HepG2 (cell line): ENCODE measurements around the gene LCN12. TPM values are rescaled to one million over a fixed set of nuclear protein-coding genes. Genes with fewer than 3 reads are reported as not detected.

Source experiments
- ATAC-seq: fragments of 200-7000 bp; cut with Tn5 transposase; 3 replicates; pipeline ENCODE4 v1.9.1; 2020; ENCODE audit warnings: mild to moderate bottlenecking, moderate library complexity
- BruUV-seq: library from RNA; stranded (reverse); fragments of 400-500 nt; replicated peaks from 2 replicates; lab custom pipeline; 2021; lab: Mats Ljungman, UMichigan
- CTCF ChIA-PET: fragments of 300-600 bp; formaldehyde crosslinking; extraction: SDS; loops from one replicate; lab custom pipeline; 2021; ENCODE audit warnings: low total read pairs, inconsistent platforms, low intra/inter-chr PET ratio; lab: Yijun Ruan, JAX
- POLR2A ChIA-PET: fragments of 350-600 bp; sonication (Branson Sonifier 250); formaldehyde crosslinking; loops from one replicate; lab custom pipeline; 2020; ENCODE audit warnings: antibody characterized with exemption, inconsistent platforms; lab: Yijun Ruan, JAX
- DNase-seq: peaks from one replicate; pipeline ENCODE4 v3.0.0-alpha.2; 2015; ENCODE audit warnings: low spot score
- FAIRE-seq: peaks from 3 replicates; lab custom pipeline; 2011; peaks lifted over from hg19 to GRCh38; lab: Jason Lieb, UNC
- H2AFZ ChIP-seq: one replicate; pipeline ENCODE4 v1.6.1; 2011; ENCODE audit warnings: low read length, inconsistent platforms
- H3K27ac ChIP-seq: fragments of 300-600 bp; 3 replicates; pipeline ENCODE4 v1.8.0; 2011; ENCODE audit warnings: mixed run types, mild to moderate bottlenecking, mixed read lengths, low read length, inconsistent platforms; ENCODE audit not compliant: insufficient read depth; ENCODE audit errors: extremely low read length
- H3K27me3 ChIP-seq, 2 experiments: fragments of 200-600 bp in 1 of 2; 2 replicates in 1 of 2; 3 replicates in 1 of 2; pipeline versions ENCODE4 v1.6.0 to v1.8.0; 2011; ENCODE audit warnings: low read length in 2 of 2, mild to moderate bottlenecking in 2 of 2, moderate library complexity in 2 of 2, inconsistent platforms in 1 of 2; ENCODE audit not compliant: insufficient read depth in 2 of 2, control insufficient read depth in 1 of 2
- H3K36me3 ChIP-seq, 2 experiments: fragments of 200-600 bp in 1 of 2; replicated peaks in 1 of 2; 2 replicates in 1 of 2; 3 replicates in 1 of 2; pipeline versions ENCODE4 v1.5.1 to v1.8.0; 2011; ENCODE audit warnings: low read length in 2 of 2, inconsistent platforms in 1 of 2; ENCODE audit not compliant: insufficient read depth in 2 of 2, control insufficient read depth in 1 of 2
- H3K4me1 ChIP-seq: 2 replicates; pipeline ENCODE4 v1.5.1; 2012; ENCODE audit warnings: low read length, inconsistent platforms; ENCODE audit not compliant: insufficient read depth
- H3K4me2 ChIP-seq: 2 replicates; pipeline ENCODE4 v1.6.0; 2011; ENCODE audit warnings: low read depth, low read length, inconsistent platforms
- H3K4me3 ChIP-seq, 3 experiments: fragments of 200-600 bp in 1 of 3; sonication (generic), shearing (Covaris generic) in 1 of 3; replicated peaks in 1 of 3; 2 replicates each; pipeline ENCODE4 v1.5.1; 2011 to 2016; ENCODE audit warnings: low read length in 3 of 3, inconsistent platforms in 2 of 3, low read depth in 2 of 3, mild to moderate bottlenecking in 2 of 3, control low read depth in 1 of 3, mixed read lengths in 1 of 3; ENCODE audit not compliant: insufficient read depth in 1 of 3
- H3K79me2 ChIP-seq: one replicate; pipeline ENCODE4 v1.6.1; 2011; ENCODE audit warnings: low read length, inconsistent platforms; ENCODE audit not compliant: insufficient read depth
- H3K9ac ChIP-seq: 2 replicates; pipeline ENCODE4 v1.6.0; 2011; ENCODE audit warnings: mild to moderate bottlenecking, low read depth, low read length, inconsistent platforms; ENCODE audit not compliant: insufficient read depth
- H3K9me3 ChIP-seq: 2 replicates; pipeline ENCODE4 v1.5.1; 2012; ENCODE audit warnings: mild to moderate bottlenecking, low read length
- H4K20me1 ChIP-seq: 2 replicates; pipeline ENCODE4 v1.6.0; 2011; ENCODE audit warnings: inconsistent platforms, mild to moderate bottlenecking, low read length, moderate library complexity; ENCODE audit not compliant: insufficient read depth
- CAMTA2 ChIP-seq: sonication (generic); formaldehyde crosslinking; IDR thresholded peaks from 2 replicates; pipeline ENCODE4 v1.4.0; 2020; ENCODE audit warnings: mild to moderate bottlenecking, missing genetic modification reagents, borderline replicate concordance
- GPN1 ChIP-seq: sonication (generic); formaldehyde crosslinking; IDR thresholded peaks from 2 replicates; pipeline ENCODE4 v1.5.1; 2020; ENCODE audit warnings: missing genetic modification reagents, borderline replicate concordance
- HDAC6 ChIP-seq: fragments of 200-600 bp; sonication (generic); IDR thresholded peaks from 2 replicates; pipeline ENCODE4 v1.7.0; 2017; ENCODE audit warnings: mild to moderate bottlenecking, antibody characterized with exemption, low read length, low read depth
- HNRNPL ChIP-seq: fragments of 200-400 bp; formaldehyde crosslinking; IDR thresholded peaks from 2 replicates; pipeline ENCODE4 v1.6.1; 2017; ENCODE audit warnings: mild to moderate bottlenecking, low read depth, low read length
- MAFK ChIP-seq, 2 experiments: IDR thresholded peaks in 1 of 2; conservative IDR thresholded peaks in 1 of 2; 2 replicates each; pipeline ENCODE4 v1.6.1; 2011; ENCODE audit warnings: improper control_type of control experiment in 2 of 2, low read length in 2 of 2
- MATR3 ChIP-seq: sonication (generic); formaldehyde crosslinking; IDR thresholded peaks from 2 replicates; pipeline ENCODE4 v1.4.0; 2020; ENCODE audit warnings: missing genetic modification reagents
- NFRKB ChIP-seq: fragments of 450-650 bp; IDR thresholded peaks from 2 replicates; pipeline ENCODE4 v1.6.1; 2017
- POLR2AphosphoS5 ChIP-seq: IDR thresholded peaks from 2 replicates; pipeline ENCODE4 v1.6.1; 2012; ENCODE audit warnings: low read depth, low read length
- ZFP41 ChIP-seq: sonication (generic); formaldehyde crosslinking; IDR thresholded peaks from 2 replicates; pipeline ENCODE4 v1.4.0; 2020; ENCODE audit warnings: mild to moderate bottlenecking, missing genetic modification reagents, borderline replicate concordance
- ZKSCAN1 ChIP-seq: fragments of 150-350 bp; IDR thresholded peaks from 2 replicates; pipeline ENCODE4 v1.6.1; 2014; ENCODE audit warnings: low read length
- ZNF160 ChIP-seq: sonication (generic); formaldehyde crosslinking; IDR thresholded peaks from 2 replicates; pipeline ENCODE4 v1.8.0; 2022; ENCODE audit warnings: mild to moderate bottlenecking, inconsistent platforms, missing genetic modification reagents
- ZNF260 ChIP-seq: sonication (generic); formaldehyde crosslinking; IDR thresholded peaks from 2 replicates; pipeline ENCODE4 v1.4.0; 2020; ENCODE audit warnings: missing genetic modification reagents, low read depth, mild to moderate bottlenecking, borderline replicate concordance
- ZNF546 ChIP-seq: sonication (generic); formaldehyde crosslinking; conservative IDR thresholded peaks from 2 replicates; pipeline ENCODE4 v1.8.1; 2023; ENCODE audit warnings: mild to moderate bottlenecking, missing genetic modification reagents
- WGBS: methylation state at CpG from one replicate; pipeline ENCODE4 v1.1.6; 2017; ENCODE audit warnings: low lambda C conversion rate; 5-methylcytosine and 5-hydroxymethylcytosine counted together
- in situ Hi-C: cut with HindIII; loops from 2 replicates; pipeline ENCODE4 v1.10.0; 2017; ENCODE audit warnings: low pct_unique_long_range_greater_than_20kb; ENCODE audit not compliant: extremely low pct_ligation_motif_present
- intact Hi-C: fragments of 100-400 bp; cut with micrococcal nuclease; formaldehyde crosslinking; loops from one replicate; pipeline ENCODE4 v1.10.0; 2022; ENCODE audit not compliant: unreplicated experiment
- polyA plus RNA-seq, 8 experiments: library from polyadenylated mRNA; depleted of rRNA in 3 of 8; stranded (reverse) in 7 of 8; unstranded in 1 of 8; fragments of >200 nt; fragmentation: Illumina TruSeq in 4 of 8; extraction: Trizol in 4 of 8; gene quantifications; 2 replicates each; pipeline versions ENCODE4 v1.2.1 to v1.2.3, GENCODE V29; 2011 to 2016; ENCODE audit warnings: low read depth in 4 of 8, missing spikeins in 1 of 8, mixed read lengths in 1 of 8; ENCODE audit not compliant: insufficient read depth in 1 of 8
- total RNA-seq, 5 experiments: library from RNA; depleted of rRNA; stranded (reverse); fragments of >200 nt; fragmentation: Illumina TruSeq; extraction: Trizol; gene quantifications; 2 replicates each; pipeline ENCODE4 v1.2.3, GENCODE V29; 2016; ENCODE audit warnings: low read depth in 1 of 5
- TF ChIP-seq, protein P1 (sequence below): sonication (generic); formaldehyde crosslinking; IDR thresholded peaks from 2 replicates; pipeline ENCODE4 v1.4.0; 2020; ENCODE audit warnings: missing genetic modification reagents, low read depth, mild to moderate bottlenecking, borderline replicate concordance
- TF ChIP-seq, protein P2 (sequence below): sonication (generic); formaldehyde crosslinking; IDR thresholded peaks from 2 replicates; pipeline ENCODE4 v1.4.0; 2020; ENCODE audit warnings: missing genetic modification reagents
- TF ChIP-seq, protein P3 (sequence below): sonication (generic); formaldehyde crosslinking; IDR thresholded peaks from 2 replicates; pipeline ENCODE4 v1.5.1; 2020; ENCODE audit warnings: missing genetic modification reagents, mild to moderate bottlenecking, borderline replicate concordance
- TF ChIP-seq, protein P4 (sequence below): IDR thresholded peaks from 2 replicates; pipeline ENCODE4 v1.6.1; 2016; ENCODE audit warnings: low read depth

The LCN12 gene
- total and polyA plus RNA-seq, 2 of the 13 experiments (the other 11 are each of a cell fraction or from before 2014, with no cell fraction given): 3.4 to 6.9 TPM

DNA sequence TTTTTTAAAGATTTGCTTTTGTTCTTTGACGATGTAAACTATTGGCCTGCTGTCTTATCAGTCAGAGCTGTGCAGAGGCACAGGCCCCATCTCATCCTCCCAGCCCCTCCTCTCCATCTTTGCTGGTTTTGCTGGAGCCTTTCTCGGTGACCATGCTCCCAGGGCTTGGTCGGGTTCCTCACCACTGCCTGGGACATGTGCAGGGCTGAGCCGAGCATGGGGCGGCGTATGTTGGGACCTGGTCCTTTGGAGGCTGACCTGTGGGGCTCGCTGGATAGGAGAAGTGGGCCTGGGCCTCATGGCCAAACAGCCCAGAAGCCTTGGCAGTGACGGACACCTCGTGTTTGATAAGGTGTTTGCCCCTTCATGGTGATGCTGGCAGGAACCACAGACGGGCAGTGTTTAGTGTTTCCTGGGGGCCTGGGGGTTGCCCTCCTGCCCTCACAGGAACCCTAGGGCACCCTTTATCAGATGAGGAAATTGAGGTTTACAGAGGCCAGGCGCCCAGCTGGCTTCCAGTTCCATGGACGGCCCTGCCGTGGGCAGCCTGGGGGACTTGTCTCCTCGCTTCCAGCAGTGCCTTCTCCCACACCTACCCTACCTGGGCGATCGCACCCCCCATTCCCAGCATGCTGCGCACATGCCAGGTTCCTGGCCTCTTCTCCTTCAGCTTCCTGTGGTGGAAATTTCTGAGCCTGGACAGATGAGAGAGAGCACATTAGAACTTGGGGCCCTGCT, 38.2 kb upstream of the LCN12 start:
- FAIRE-seq (no peak), ATAC-seq (no peak), DNase-seq (no peak)
- no peaks in the 10 kb centered on the region for H4K20me1 ChIP-seq
- H3K9ac ChIP-seq: no peak overlapping the region
- H3K27me3 ChIP-seq: no peaks in the 10 kb centered on the region
- BruUV-seq: no TSS peak
- POLR2A ChIA-PET: interaction anchor here (1.7 kb wide), 1 partner anchor 28 kb away, joined by 4 read pairs; the partner anchor contains the start of gene TRAF2
- H3K4me1 ChIP-seq: no peaks in the 10 kb centered on the region
- intact Hi-C loops: no loop called here
- H3K27ac ChIP-seq: no peak overlapping the region
- CTCF ChIA-PET: no interaction called here
- H3K4me2 ChIP-seq: no peak overlapping the region
- TF ChIP-seq, protein P1, sequence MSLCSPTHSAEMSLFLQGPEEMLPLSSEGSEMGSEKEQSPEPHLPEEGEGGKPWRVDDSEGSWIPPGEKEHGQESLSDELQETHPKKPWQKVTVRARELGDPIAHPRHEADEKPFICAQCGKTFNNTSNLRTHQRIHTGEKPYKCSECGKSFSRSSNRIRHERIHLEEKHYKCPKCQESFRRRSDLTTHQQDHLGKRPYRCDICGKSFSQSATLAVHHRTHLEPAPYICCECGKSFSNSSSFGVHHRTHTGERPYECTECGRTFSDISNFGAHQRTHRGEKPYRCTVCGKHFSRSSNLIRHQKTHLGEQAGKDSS (CRISPR knock-in tag): no peak
- TF ChIP-seq POLR2AphosphoS5 (no peak), MATR3 (CRISPR knock-in tag) (no peak), ZNF260 (no peak), ZFP41 (no peak), HNRNPL (no peak), CAMTA2 (CRISPR knock-in tag) (no peak), NFRKB (no peak), MAFK (conservative IDR thresholded peaks at IDR 0.05 in 1 of 2, IDR thresholded peaks at IDR 0.05 in 1 of 2; ENCODE audit: low read length in 2 of 2) (no peak), GPN1 (CRISPR knock-in tag) (no peak), ZNF160 (CRISPR knock-in tag) (no peak), ZNF546 (CRISPR knock-in tag) (no peak), HDAC6 (no peak), ZKSCAN1 (no peak)
- TF ChIP-seq, protein P2, sequence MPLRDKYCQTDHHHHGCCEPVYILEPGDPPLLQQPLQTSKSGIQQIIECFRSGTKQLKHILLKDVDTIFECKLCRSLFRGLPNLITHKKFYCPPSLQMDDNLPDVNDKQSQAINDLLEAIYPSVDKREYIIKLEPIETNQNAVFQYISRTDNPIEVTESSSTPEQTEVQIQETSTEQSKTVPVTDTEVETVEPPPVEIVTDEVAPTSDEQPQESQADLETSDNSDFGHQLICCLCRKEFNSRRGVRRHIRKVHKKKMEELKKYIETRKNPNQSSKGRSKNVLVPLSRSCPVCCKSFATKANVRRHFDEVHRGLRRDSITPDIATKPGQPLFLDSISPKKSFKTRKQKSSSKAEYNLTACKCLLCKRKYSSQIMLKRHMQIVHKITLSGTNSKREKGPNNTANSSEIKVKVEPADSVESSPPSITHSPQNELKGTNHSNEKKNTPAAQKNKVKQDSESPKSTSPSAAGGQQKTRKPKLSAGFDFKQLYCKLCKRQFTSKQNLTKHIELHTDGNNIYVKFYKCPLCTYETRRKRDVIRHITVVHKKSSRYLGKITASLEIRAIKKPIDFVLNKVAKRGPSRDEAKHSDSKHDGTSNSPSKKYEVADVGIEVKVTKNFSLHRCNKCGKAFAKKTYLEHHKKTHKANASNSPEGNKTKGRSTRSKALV (CRISPR knock-in tag): no peak
- TF ChIP-seq, protein P3, sequence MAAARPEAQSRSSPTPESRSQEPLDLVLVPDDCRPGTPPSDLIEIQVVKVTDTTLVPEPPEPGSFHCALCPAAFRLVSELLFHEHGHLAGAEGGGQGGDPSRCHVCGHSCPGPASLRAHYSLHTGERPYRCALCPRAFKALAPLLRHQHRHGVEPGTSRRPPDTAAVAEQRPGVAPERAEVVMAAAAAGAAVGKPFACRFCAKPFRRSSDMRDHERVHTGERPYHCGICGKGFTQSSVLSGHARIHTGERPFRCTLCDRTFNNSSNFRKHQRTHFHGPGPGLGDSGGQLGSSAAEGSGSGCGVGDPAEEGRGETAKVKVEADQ (CRISPR knock-in tag): no peak
- TF ChIP-seq, protein P4, sequence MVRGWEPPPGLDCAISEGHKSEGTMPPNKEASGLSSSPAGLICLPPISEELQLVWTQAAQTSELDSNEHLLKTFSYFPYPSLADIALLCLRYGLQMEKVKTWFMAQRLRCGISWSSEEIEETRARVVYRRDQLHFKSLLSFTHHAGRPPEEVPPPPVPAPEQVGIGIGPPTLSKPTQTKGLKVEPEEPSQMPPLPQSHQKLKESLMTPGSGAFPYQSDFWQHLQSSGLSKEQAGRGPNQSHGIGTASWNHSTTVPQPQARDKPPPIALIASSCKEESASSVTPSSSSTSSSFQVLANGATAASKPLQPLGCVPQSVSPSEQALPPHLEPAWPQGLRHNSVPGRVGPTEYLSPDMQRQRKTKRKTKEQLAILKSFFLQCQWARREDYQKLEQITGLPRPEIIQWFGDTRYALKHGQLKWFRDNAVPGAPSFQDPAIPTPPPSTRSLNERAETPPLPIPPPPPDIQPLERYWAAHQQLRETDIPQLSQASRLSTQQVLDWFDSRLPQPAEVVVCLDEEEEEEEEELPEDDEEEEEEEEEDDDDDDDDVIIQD (CRISPR knock-in tag): no peak
- in situ Hi-C loops: no loop called here
- no peak overlapping the region for H2AFZ ChIP-seq
- peaks cover 4% of the 10 kb centered on the region for H3K79me2 ChIP-seq
- H3K4me3 ChIP-seq: no peak overlapping the region
- peaks cover 33 to 64% of the 10 kb centered on the region in 2 experiments for H3K36me3 ChIP-seq
- WGBS: 100% methylated on average over 12 of the region's 17 CpGs
- no peaks in the 10 kb centered on the region for H3K9me3 ChIP-seq
